ENCODE results near the gene SUGCT.

SUGCT gene

GRCh38 chr7:40822861-40823260 lies 688.1 kb downstream of the SUGCT start:
- Mint-ChIP-seq H3K4me3 (no peak overlapping the region), H3K4me1 (peaks cover 16% of the 10 kb centered on the region), H3K27ac (no peak overlapping the region), H3K36me3 (ENCODE audit: low read depth) (no peaks in the 10 kb centered on the region), H3K9me3 (peaks cover 11% of the 10 kb centered on the region), H3K27me3 (ENCODE audit: low read depth) (no peaks in the 10 kb centered on the region)
- TF ChIP-seq CTCF (IDR thresholded peaks at IDR 0.05; ENCODE audit: unreplicated experiment in 3 of 3): no peak

GRCh38 chr7:40824461-40824860 lies 689.7 kb downstream of the SUGCT start:
- Mint-ChIP-seq H3K9me3 (peaks cover 6% of the 10 kb centered on the region), H3K27me3 (ENCODE audit: low read depth) (no peaks in the 10 kb centered on the region), H3K4me1 (peaks cover 18% of the 10 kb centered on the region), H3K36me3 (ENCODE audit: low read depth) (no peaks in the 10 kb centered on the region), H3K4me3 (no peak overlapping the region), H3K27ac (no peak overlapping the region)
- no peak for TF ChIP-seq CTCF (IDR thresholded peaks at IDR 0.05; ENCODE audit: unreplicated experiment in 3 of 3)

- Mint-ChIP-seq H3K27me3 (ENCODE audit: low read depth) (peaks cover 3% of the 10 kb centered on the region), H3K9me3 (peaks cover 4% of the 10 kb centered on the region), H3K4me3 (no peak overlapping the region), H3K36me3 (ENCODE audit: low read depth) (no peaks in the 10 kb centered on the region), H3K27ac (peak overlapping the region; percentile 56 to 68 (median 58)), H3K4me1 (peaks cover 18% of the 10 kb centered on the region)
- no peak for TF ChIP-seq CTCF (IDR thresholded peaks at IDR 0.05; ENCODE audit: unreplicated experiment in 3 of 3)
Observed at GRCh38 chr7:40826411-40827221, 691.8 kb downstream of the SUGCT start.

DNA sequence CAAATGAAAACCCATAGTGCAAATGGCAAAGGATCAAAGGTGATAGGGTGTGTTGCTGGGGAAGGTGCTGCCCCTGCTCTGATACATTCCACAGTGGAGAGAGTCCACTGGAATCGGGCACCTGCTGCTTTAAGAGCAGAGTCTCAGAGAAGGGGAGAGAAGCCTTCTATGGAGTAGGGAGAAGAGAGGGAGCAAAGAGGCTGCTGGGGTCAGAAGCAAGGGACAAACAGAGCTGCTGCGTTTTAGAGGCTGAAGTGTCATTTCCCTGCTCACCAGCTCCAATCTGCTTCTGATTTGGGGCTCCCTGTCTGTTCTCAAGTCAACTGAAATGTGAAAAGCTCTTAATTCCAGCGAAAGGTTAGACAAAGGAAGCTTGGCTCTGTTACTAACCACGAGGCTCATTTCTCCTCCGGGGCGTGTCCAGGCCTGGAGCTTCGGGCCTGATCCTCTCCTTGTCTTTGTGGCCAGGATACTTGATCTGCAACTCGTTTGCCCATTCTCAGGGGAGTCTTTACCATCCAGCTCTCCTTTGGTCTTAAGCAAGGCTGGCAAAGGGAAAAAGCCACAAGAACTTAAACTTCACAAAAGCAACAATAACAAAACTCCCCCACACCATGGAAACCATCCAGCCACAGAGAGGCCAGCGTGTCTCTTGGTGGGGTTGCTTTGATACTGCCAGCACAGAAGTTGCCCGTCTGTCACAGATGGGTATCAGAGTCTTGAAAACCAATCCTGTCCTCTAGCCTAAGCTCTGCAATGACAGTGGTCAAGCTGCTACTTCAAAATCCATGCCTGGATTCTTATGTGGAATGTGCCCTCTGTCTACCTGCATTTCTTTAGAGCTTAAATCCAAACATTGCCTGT lies 692.6 kb downstream of the SUGCT start:
- Mint-ChIP-seq H3K9me3 (no peaks in the 10 kb centered on the region), H3K36me3 (ENCODE audit: low read depth) (no peaks in the 10 kb centered on the region), H3K4me1 (peaks cover 18% of the 10 kb centered on the region), H3K4me3 (no peak overlapping the region), H3K27me3 (ENCODE audit: low read depth) (peaks cover 3% of the 10 kb centered on the region), H3K27ac (peak overlapping the region; percentile 56 to 68 (median 58))
- TF ChIP-seq CTCF (IDR thresholded peaks at IDR 0.05; ENCODE audit: unreplicated experiment in 3 of 3): no peak

- TF ChIP-seq CTCF (IDR thresholded peaks at IDR 0.05; ENCODE audit: unreplicated experiment in 3 of 3): no peak
- Mint-ChIP-seq H3K27ac (no peak overlapping the region), H3K27me3 (ENCODE audit: low read depth) (peaks cover 3% of the 10 kb centered on the region), H3K4me1 (peaks cover 18% of the 10 kb centered on the region), H3K36me3 (ENCODE audit: low read depth) (no peaks in the 10 kb centered on the region), H3K9me3 (no peaks in the 10 kb centered on the region), H3K4me3 (no peak overlapping the region)
Observed at GRCh38 chr7:40828686-40829600, 694.1 kb downstream of the SUGCT start.
